IPS-NIHi7 (cell line): ENCODE results near the gene PRSS50.

Experiments
- DNase-seq: peaks from one replicate; pipeline ENCODE4 v3.0.0; 2012; ENCODE audit warnings: mixed read lengths; ENCODE audit errors: extremely low spot score

PRSS50 gene

GRCh38 chr3:46692566-46692990 lies 25.1 kb downstream of the PRSS50 start:
- DNase-seq = peak; percentile 47

- DNase-seq = no peak
These were observed 26.9 kb downstream of the PRSS50 start for GRCh38 chr3:46690798-46691197.

- DNase-seq = no peak
These were observed 32.2 kb downstream of the PRSS50 start for GRCh38 chr3:46685446-46685845.

GRCh38 chr3:46684891-46685290 lies 32.8 kb downstream of the PRSS50 start:
- DNase-seq = no peak

- no peak for DNase-seq
These were observed 34.7 kb downstream of the PRSS50 start for GRCh38 chr3:46682974-46683373.

- DNase-seq = no peak
These were observed 35.7 kb downstream of the PRSS50 start for GRCh38 chr3:46681856-46682540.

- DNase-seq = no peak
These were observed 36.3 kb downstream of the PRSS50 start for GRCh38 chr3:46681387-46681786.

- DNase-seq = no peak
These were observed 37.3 kb downstream of the PRSS50 start for GRCh38 chr3:46680298-46680826.

GRCh38 chr3:46679681-46680080 lies 38.0 kb downstream of the PRSS50 start:
- no peak for DNase-seq

- DNase-seq = no peak
These were observed 39.4 kb downstream of the PRSS50 start for GRCh38 chr3:46678280-46678679.

GRCh38 chr3:46677411-46677726 lies 40.3 kb downstream of the PRSS50 start:
- no peak for DNase-seq

GRCh38 chr3:46676601-46677410 lies 40.9 kb downstream of the PRSS50 start:
- no peak for DNase-seq

GRCh38 chr3:46675843-46676567 lies 41.7 kb downstream of the PRSS50 start:
- no peak for DNase-seq

- DNase-seq = no peak
These were observed 42.2 kb downstream of the PRSS50 start for GRCh38 chr3:46675426-46675825.

- DNase-seq = no peak
These were observed 43.4 kb downstream of the PRSS50 start for GRCh38 chr3:46674031-46674845.

- DNase-seq = no peak
These were observed 44.3 kb downstream of the PRSS50 start for GRCh38 chr3:46673151-46674030.

GRCh38 chr3:46672349-46672695 lies 45.3 kb downstream of the PRSS50 start:
- DNase-seq = no peak

GRCh38 chr3:46671541-46672348 lies 45.9 kb downstream of the PRSS50 start:
- DNase-seq = no peak

- DNase-seq = no peak
These were observed 46.7 kb downstream of the PRSS50 start for GRCh38 chr3:46670891-46671427.
